ENCODE data around the gene CACNB2.

The CACNB2 gene

GRCh38 chr10:18224626-18225445 is 84.6 kb downstream of the CACNB2 start:
- ATAC-seq (no peak), DNase-seq (ENCODE audit: low spot score in 2 of 2) (no peak)
- Mint-ChIP-seq H3K36me3 (no peaks in the 10 kb centered on the region), H3K27ac (no peak overlapping the region), H3K4me3 (no peak overlapping the region), H3K9me3 (no peaks in the 10 kb centered on the region), H3K4me1 (no peaks in the 10 kb centered on the region)

- ATAC-seq (no peak), DNase-seq (ENCODE audit: low spot score in 2 of 2) (no peak)
- H3K4me3 Mint-ChIP-seq, result no peak overlapping the region
- no peaks in the 10 kb centered on the region for H3K9me3 Mint-ChIP-seq
- H3K27ac Mint-ChIP-seq, result no peak overlapping the region
- H3K36me3 Mint-ChIP-seq, result no peaks in the 10 kb centered on the region
- no peaks in the 10 kb centered on the region for H3K4me1 Mint-ChIP-seq
Measured at GRCh38 chr10:18226336-18226735, 86.1 kb downstream of the CACNB2 start.

DNA sequence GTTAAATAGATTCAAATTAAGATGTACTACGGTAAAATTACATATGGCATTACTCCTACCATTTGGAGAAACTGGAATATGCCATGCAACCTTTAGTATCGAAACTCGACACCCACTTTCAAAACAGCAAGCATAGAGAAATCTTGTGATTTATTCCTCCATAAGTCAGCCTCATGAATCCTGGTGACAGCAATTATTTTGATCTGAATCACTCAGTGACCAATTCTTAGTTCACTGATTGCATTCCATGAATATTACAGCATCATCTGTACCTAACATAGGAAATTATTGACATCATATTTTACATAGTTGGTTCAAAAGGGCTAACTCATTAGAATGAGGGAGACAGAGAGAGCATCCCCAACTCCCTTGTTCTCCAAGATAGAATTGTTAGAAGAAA is 89.6 kb downstream of the CACNB2 start:
- Mint-ChIP-seq H3K4me1 (no peaks in the 10 kb centered on the region), H3K4me3 (no peak overlapping the region), H3K36me3 (no peaks in the 10 kb centered on the region), H3K27ac (no peak overlapping the region), H3K9me3 (no peaks in the 10 kb centered on the region)
- ATAC-seq, result no peak
- DNase-seq (ENCODE audit: low spot score in 2 of 2), result no peak

- Mint-ChIP-seq H3K36me3 (no peaks in the 10 kb centered on the region), H3K4me3 (no peak overlapping the region), H3K27ac (no peak overlapping the region), H3K9me3 (no peaks in the 10 kb centered on the region), H3K4me1 (no peaks in the 10 kb centered on the region)
- ATAC-seq (no peak), DNase-seq (ENCODE audit: low spot score in 2 of 2) (no peak)
Measured at GRCh38 chr10:18230794-18231193, 90.6 kb downstream of the CACNB2 start.

GRCh38 chr10:18231480-18231879 is 91.3 kb downstream of the CACNB2 start:
- H3K9me3 Mint-ChIP-seq, result no peaks in the 10 kb centered on the region
- no peak overlapping the region for H3K4me3 Mint-ChIP-seq
- no peak for ATAC-seq
- no peak overlapping the region for H3K27ac Mint-ChIP-seq
- H3K36me3 Mint-ChIP-seq, result no peaks in the 10 kb centered on the region
- H3K4me1 Mint-ChIP-seq, result no peaks in the 10 kb centered on the region
- DNase-seq (ENCODE audit: low spot score in 2 of 2), result no peak

- H3K4me3 Mint-ChIP-seq, result no peak overlapping the region
- no peak for ATAC-seq
- no peak for DNase-seq (ENCODE audit: low spot score in 2 of 2)
- no peak overlapping the region for H3K27ac Mint-ChIP-seq
- no peaks in the 10 kb centered on the region for H3K36me3 Mint-ChIP-seq
- no peaks in the 10 kb centered on the region for H3K4me1 Mint-ChIP-seq
- no peaks in the 10 kb centered on the region for H3K9me3 Mint-ChIP-seq
Measured at GRCh38 chr10:18233775-18234174, 93.6 kb downstream of the CACNB2 start.

GRCh38 chr10:18235477-18235876 is 95.3 kb downstream of the CACNB2 start:
- Mint-ChIP-seq H3K27ac (no peak overlapping the region), H3K9me3 (no peaks in the 10 kb centered on the region), H3K36me3 (no peaks in the 10 kb centered on the region), H3K4me1 (no peaks in the 10 kb centered on the region), H3K4me3 (no peak overlapping the region)
- DNase-seq (ENCODE audit: low spot score in 2 of 2) (no peak), ATAC-seq (no peak)

GRCh38 chr10:18236756-18237155 is 96.5 kb downstream of the CACNB2 start:
- H3K4me1 Mint-ChIP-seq, result no peaks in the 10 kb centered on the region
- no peak overlapping the region for H3K27ac Mint-ChIP-seq
- DNase-seq (ENCODE audit: low spot score in 2 of 2) (no peak), ATAC-seq (no peak)
- no peak overlapping the region for H3K4me3 Mint-ChIP-seq
- no peaks in the 10 kb centered on the region for H3K36me3 Mint-ChIP-seq
- H3K9me3 Mint-ChIP-seq, result no peaks in the 10 kb centered on the region

GRCh38 chr10:18238870-18239485 is 98.8 kb downstream of the CACNB2 start:
- Mint-ChIP-seq H3K36me3 (no peaks in the 10 kb centered on the region), H3K27ac (no peak overlapping the region), H3K9me3 (no peaks in the 10 kb centered on the region), H3K4me3 (no peak overlapping the region), H3K4me1 (no peaks in the 10 kb centered on the region)
- DNase-seq (ENCODE audit: low spot score in 2 of 2), result no peak
- ATAC-seq, result no peak

DNA sequence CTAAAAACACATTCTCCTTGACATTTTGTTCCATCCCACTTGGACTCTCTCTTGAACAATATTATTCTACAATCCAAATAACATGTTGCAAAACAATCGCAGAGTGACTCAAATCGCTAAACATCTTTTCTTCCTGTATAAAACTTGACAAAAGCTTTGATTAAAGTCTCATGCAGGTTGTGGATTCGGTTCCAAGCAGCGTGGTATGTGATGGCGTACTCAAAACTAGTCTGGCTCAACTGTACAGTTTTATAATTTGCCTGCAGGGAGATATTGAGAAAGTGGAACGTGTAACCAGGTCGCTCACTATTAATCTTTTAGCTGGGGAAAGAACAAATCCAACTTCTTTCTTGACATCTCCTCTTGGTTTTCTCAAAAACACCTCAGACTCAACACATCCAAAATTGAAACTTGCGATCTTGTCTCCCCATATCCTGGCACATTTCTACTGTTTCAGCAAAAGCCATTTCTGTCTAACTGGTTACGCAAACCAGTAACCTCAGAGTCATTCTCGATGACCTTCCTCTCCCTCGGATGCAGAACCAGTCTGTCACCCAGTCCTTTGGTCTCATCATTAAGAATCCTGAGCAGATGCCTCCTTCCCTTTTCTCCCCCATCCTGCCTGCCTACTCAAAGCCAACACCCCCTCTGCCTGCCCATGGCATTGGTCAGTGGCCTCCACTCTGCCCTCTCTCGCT is 100.1 kb downstream of the CACNB2 start:
- no peak for DNase-seq (ENCODE audit: low spot score in 2 of 2)
- no peak overlapping the region for H3K27ac Mint-ChIP-seq
- ATAC-seq, result no peak
- H3K4me3 Mint-ChIP-seq, result no peak overlapping the region
- no peaks in the 10 kb centered on the region for H3K4me1 Mint-ChIP-seq
- H3K36me3 Mint-ChIP-seq, result no peaks in the 10 kb centered on the region
- no peaks in the 10 kb centered on the region for H3K9me3 Mint-ChIP-seq

- no peak for ATAC-seq
- Mint-ChIP-seq H3K4me1 (no peaks in the 10 kb centered on the region), H3K27ac (no peak overlapping the region), H3K36me3 (no peaks in the 10 kb centered on the region), H3K4me3 (no peak overlapping the region), H3K9me3 (peaks cover 4% of the 10 kb centered on the region)
- DNase-seq (ENCODE audit: low spot score in 2 of 2), result no peak
Measured at GRCh38 chr10:18246967-18247366, 106.7 kb downstream of the CACNB2 start.

DNA sequence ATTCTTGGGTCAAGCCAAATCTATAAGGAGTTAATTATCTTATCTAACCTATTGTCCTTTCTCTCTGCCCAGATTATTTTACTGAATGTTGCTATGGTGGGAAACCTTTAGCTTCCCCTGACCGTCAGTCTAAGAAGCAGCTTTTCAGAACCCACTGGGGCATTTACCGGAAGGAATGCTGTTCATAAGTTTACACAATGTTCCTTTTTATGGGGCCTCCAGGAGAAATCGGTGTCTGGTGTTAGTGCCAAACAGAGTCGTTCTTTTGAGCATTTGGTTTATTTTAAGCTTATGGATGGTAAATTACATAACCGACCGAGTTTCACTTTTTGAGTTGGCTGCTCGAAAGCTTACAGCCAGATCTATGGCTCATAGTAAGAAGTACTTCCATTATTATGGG is 111.9 kb downstream of the CACNB2 start:
- no peak for ATAC-seq
- no peak overlapping the region for H3K4me3 Mint-ChIP-seq
- no peaks in the 10 kb centered on the region for H3K4me1 Mint-ChIP-seq
- H3K9me3 Mint-ChIP-seq, result peaks cover 4% of the 10 kb centered on the region
- H3K27ac Mint-ChIP-seq, result no peak overlapping the region
- DNase-seq (ENCODE audit: low spot score in 2 of 2), result no peak
- H3K36me3 Mint-ChIP-seq, result no peaks in the 10 kb centered on the region

DNA sequence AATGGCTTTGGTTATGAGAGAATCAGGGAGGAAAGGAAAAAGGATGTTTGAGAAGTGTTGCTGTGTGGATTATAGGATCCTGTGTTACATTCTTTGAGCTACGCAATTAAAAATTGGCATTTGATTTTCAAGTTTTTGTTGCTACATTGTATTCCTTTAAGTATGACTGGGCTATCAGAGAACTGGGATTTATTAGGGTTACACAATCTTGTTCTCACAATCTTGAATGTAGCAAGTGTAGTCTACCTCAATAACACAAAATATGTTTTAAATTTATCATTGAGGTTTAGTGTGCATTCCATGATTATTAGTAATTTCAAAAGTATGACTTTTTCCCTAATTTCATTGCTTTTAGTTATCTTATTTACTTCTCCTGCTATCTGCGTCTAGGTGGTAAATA is 113.9 kb downstream of the CACNB2 start:
- Mint-ChIP-seq H3K27ac (no peak overlapping the region), H3K4me3 (no peak overlapping the region), H3K9me3 (peaks cover 3% of the 10 kb centered on the region), H3K4me1 (no peaks in the 10 kb centered on the region), H3K36me3 (no peaks in the 10 kb centered on the region)
- ATAC-seq, result no peak
- no peak for DNase-seq (ENCODE audit: low spot score in 2 of 2)

DNA sequence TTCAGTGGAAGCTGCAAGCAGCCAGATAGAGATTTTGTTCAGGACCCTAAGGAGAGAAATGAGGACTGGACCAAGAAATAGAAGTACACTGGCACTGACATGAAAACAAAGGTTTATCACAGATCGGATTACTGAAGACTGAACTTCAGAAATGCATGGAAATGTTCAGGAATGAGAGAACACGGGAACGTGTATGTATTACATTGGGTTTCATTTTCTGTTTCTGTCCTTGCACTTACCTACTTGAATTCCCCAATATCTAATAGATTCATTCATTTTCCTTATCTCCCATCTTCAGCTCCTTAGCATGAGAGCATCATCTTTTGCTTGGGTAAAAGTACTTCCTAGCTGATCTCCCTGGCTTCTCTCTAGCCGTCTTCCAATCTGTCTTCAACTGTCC is 114.5 kb downstream of the CACNB2 start:
- Mint-ChIP-seq H3K36me3 (no peaks in the 10 kb centered on the region), H3K4me1 (no peaks in the 10 kb centered on the region), H3K9me3 (peaks cover 3% of the 10 kb centered on the region), H3K4me3 (no peak overlapping the region), H3K27ac (no peak overlapping the region)
- no peak for ATAC-seq
- DNase-seq (ENCODE audit: low spot score in 2 of 2), result no peak

DNA sequence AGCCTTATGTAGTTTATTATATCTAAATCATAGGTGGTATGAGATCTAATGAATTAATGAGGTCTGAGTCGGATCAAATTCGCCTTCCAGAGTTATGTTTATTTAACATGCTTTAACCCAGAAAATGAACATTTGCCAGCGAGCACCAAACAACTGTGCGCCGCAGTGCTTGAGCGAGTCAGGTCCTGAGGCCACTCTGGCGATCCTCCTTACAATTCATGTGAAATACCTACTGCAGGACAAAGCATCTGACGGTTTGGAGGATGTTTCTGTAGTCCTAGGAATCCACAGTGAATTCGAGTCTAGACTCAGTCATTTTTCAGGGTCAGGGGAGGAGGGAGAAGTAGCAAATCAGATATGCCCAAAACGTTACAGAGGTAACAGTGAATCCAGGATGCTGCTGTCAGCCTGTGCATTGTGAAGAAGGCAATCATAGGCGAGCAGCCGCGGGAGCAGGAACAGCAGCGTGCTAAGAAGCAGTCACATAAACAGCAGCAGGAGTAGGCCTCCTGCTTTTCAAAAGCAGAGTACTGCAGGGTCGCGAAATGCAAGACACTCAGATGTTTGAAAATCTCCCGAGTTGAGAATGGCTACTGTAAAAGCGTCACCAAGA is 120.2 kb downstream of the CACNB2 start:
- no peaks in the 10 kb centered on the region for H3K9me3 Mint-ChIP-seq

More for the DNA sequence above, 120.2 kb downstream of the CACNB2 start:
- Mint-ChIP-seq H3K27ac (no peak overlapping the region), H3K36me3 (no peaks in the 10 kb centered on the region), H3K4me3 (no peak overlapping the region), H3K4me1 (no peaks in the 10 kb centered on the region)
- DNase-seq (ENCODE audit: low spot score in 2 of 2), result no peak
- ATAC-seq, result no peak

Data from stimulated activated effector memory CD8-positive, alpha-beta T cell treated with anti-CD3 and anti-CD28 coated beads, Interleukin-12 subunit alpha, Interleukin-12 subunit beta, amount 100 ng/mL, for 72 hours (primary cell).